Hindlimb muscle (tissue), 1 donor: ENCODE results near the gene RAI2. TPM values are rescaled to one million over a fixed set of nuclear protein-coding genes. Genes with fewer than 3 reads are reported as not detected.
A peak's percentile ranks its signal among the peaks of the same experiment; 100 is the strongest.
"Not testable (repeated sequence)": the region's sequence is repeated elsewhere in the genome, so short reads cannot be mapped to it uniquely, and the experiment has no call there.

ENCODE experiments used
- DNase-seq: peaks from one replicate; pipeline ENCODE4 v3.0.0-alpha.2; 2013
- polyA plus RNA-seq: library from polyadenylated mRNA; unstranded; fragments of 120-200 nt; gene quantifications from one replicate; pipeline ENCODE4 v1.2.1, GENCODE V29; 2013; ENCODE audit not compliant: insufficient read length

The RAI2 gene
- polyA plus RNA-seq, 1 donor, result 9.7 TPM

DNA sequence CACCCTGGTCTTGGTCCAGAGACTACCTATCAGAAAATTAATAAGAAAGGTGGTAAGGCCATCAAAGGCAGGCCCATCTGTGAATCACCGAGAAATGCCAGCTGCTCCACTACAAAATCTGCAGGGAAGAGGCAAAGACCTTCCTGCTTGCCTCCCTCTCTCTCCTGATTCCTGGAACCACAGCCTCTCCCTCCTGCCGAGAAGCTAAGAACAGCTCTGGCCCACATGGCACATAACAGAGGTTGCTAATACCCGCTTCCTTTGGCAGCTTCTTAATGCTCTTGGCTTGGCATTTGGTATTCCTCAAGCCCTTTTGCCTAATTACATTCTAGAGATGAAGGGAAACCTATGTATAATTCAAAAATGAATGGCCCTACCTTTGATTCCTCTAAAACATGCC lies 32.9 kb downstream of the RAI2 start:
- no peak for DNase-seq

- DNase-seq, result no peak
These were observed 34.2 kb downstream of the RAI2 start for GRCh38 chrX:17826609-17827496.

DNA sequence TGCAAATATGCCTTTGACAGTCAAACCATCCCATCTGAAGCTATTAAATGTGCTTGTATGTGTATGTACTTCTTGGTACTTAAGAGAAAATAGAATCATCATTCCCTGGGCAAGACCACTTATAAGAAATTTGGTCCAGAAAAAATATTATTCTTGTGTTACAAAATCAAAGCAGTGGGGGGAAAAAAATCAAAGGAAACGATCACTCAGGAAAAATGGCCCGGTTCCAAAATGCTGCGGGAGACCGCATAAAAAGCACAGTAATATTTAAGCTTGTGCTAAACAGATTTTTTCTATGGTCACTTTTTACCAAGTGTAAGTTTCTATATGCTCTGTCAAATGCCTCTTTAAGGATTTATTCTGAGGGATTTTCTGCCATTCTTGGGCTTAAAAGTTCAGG lies 36.1 kb downstream of the RAI2 start:
- no peak for DNase-seq

- DNase-seq, result no peak
These were observed 38.7 kb downstream of the RAI2 start for GRCh38 chrX:17822351-17822750.

- no peak for DNase-seq
These were observed 41.0 kb downstream of the RAI2 start for GRCh38 chrX:17820100-17820499.

- DNase-seq, result no peak
These were observed 42.4 kb downstream of the RAI2 start for GRCh38 chrX:17818726-17819125.

- DNase-seq, result no peak
These were observed 43.8 kb downstream of the RAI2 start for GRCh38 chrX:17817251-17817650.

DNA sequence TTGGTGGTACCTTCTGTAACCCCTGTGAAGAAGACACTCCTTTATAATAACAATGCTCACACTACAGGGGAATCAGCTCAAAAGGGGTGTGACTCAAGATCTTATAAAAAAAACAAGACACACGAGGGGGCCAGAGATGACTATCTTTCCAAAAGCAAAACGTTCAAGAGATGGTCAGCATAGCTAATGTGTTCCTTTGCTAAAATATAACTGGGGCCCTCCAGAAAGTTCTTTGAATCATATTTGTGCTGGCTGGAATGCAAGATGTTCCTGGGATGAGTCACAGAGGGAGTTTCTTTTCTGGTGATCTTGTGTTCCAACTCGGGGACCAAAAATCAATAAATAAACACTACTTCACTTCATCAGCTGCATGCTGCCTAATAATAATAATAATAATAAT lies 46.5 kb downstream of the RAI2 start:
- no peak for DNase-seq

- no peak for DNase-seq
These were observed 47.0 kb downstream of the RAI2 start for GRCh38 chrX:17814059-17814458.

DNA sequence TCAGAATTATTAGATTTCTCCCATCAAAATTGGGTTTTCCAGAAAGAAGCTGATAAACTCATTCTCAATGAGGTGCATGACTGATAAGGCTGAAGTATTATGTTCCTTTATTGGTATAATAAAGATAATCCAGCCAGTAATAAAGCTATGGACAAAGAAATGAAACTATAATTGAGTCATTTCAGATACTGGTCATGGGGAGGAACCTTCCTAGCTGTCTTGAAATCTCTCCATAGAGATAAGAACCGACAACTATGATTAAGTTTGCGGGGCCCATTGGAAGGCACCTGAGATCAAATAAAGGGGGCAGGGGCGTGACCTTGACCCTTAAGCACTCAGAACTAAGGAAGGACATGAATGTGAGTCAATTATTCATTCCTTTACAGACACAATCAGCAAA lies 47.8 kb downstream of the RAI2 start:
- no peak for DNase-seq

DNA sequence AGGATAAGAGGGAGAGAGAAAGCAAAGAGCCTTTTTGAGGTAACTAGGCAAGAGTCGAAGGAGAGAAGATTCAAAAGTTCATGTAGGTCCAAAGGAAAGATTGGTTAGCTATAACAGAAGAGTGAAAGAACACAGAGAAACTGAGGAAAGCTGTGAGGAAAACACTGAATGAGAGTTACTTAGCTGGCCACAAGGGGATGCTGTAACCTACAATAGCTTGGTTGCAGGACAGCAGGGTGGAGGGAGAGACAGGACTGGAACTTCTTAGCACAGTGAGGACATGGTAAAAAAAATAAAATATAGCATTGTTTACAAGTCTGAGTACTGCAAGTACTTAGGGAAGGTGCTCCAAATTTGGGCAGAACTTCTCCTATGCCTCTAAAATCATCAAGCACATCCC lies 48.3 kb downstream of the RAI2 start:
- no peak for DNase-seq

GRCh38 chrX:17809984-17810383 lies 51.1 kb downstream of the RAI2 start:
- DNase-seq, result no peak

DNA sequence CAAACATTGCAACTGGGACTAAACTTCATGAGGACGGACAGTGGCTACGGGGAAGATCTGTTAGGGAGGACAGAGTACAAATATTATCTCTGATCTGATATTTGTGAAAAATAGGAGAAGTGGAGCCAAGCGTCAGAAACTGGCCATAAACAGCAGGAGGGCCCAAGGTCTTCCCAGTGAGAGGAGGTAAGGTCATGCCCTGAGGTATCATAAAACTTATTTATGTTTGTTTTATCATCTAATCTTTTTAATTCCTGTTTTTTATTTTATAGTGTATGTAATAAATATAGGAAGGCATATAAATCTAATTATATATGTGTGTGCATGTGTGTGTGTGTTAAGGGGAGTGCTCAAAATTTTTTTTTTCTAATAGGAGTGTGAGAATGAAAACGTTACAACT lies 51.8 kb downstream of the RAI2 start:
- no peak for DNase-seq

DNA sequence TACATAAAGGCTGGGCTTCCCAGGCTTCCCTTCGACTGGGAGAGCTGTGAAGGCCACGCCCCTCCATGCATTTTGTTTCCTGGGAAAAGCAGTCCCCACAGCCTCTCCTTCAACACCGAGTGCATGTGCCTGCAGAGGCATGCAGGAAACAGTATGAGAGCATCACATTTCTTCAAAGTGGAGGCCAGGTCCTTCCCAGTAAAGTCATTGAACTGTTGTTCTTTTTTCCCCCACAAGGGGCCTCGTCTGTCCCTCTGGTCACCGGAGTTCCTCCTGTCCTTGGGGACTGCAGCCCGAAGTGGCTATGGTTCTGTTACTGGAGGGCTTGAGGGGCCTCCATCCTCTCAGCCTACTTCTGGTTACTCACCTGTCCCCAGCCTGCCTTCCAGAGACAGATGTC lies 56.0 kb downstream of the RAI2 start:
- DNase-seq, result no peak

GRCh38 chrX:17803449-17803848 lies 57.6 kb downstream of the RAI2 start:
- DNase-seq, result no peak

GRCh38 chrX:17802756-17803155 lies 58.3 kb downstream of the RAI2 start:
- no peak for DNase-seq

GRCh38 chrX:17801431-17801830 lies 59.7 kb downstream of the RAI2 start:
- DNase-seq, result no peak

- DNase-seq, result no peak
These were observed 62.2 kb downstream of the RAI2 start for GRCh38 chrX:17798921-17799320.

- no peak for DNase-seq
These were observed 68.3 kb downstream of the RAI2 start for GRCh38 chrX:17792826-17793225.

DNA sequence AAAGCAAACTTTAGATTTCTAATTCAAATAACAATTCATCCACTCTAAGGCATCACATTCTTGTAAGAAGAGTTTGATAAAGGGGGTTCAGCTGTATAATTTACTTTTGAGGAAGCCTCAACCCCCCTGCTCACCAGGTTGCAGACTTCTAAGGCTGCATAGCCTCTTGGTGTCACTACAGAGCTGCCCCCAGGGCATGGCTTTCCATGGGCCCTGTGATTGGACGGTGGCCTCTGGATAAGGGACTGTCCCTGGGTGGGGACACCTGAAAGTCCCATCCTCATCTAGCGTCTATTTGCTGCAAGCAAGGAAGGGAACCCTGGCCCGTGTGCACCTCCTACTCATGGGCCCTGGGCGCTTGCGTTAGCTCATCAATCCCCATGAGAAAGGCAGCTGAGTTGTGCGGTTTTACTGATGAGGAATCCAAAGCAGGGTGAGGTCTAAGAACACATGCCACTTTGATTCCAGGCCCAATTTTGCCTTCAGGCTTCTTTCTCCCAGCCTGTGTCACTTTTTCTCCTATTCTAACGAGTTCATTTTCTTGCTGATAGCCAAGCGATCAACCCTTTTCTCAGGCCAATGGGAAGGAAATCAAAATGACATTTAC lies 72.0 kb downstream of the RAI2 start:
- DNase-seq, result no peak

DNA sequence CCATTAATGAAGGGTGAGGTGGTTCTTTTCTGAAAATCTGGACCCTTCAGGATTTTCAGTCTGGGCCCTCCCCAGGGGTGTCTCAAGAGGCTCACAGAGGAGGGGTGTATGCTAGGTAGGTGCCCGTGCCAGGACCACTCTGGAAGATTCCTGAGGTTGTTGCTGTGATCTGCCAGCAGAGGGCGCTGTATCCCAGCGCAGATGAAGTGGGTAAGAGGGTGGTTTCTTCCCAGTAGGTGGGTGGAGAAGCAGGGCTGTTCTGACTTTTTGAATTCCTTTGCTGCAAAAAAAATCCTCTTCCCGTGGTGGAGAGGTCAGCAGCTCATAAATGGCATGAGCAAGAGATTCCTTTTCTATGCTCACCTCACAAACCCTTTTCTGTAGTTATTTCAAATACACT lies 72.7 kb downstream of the RAI2 start:
- peak; percentile 13 for DNase-seq

- no peak for DNase-seq
These were observed 73.5 kb downstream of the RAI2 start for GRCh38 chrX:17787557-17787956.

- not testable (repeated sequence) for DNase-seq
These were observed 74.3 kb downstream of the RAI2 start for GRCh38 chrX:17786554-17787347.
